Measurements from ENCODE around the gene PRCP.

The PRCP gene

DNA sequence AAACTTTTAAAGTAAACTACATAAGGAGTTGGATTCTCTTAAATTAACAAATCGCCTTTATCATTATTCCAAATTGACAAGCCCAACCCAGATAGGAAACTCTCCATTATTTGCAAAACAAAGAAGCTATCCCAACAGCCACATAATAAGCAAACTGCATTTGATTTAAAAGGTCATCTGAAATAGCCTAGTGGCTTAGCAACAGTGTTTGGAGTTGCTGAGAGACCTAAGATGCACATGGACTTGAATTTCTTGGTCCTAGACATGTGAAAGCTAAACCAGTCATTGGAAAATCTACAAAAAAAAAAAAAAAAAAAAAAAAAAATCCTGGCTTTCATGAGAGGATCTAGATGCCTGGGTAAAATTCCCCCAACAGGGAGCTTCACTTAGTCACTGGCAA, 69.5 kb downstream of the PRCP start:
- DNase-seq (ENCODE audit: low read depth in 2 of 2) = no peak

DNA sequence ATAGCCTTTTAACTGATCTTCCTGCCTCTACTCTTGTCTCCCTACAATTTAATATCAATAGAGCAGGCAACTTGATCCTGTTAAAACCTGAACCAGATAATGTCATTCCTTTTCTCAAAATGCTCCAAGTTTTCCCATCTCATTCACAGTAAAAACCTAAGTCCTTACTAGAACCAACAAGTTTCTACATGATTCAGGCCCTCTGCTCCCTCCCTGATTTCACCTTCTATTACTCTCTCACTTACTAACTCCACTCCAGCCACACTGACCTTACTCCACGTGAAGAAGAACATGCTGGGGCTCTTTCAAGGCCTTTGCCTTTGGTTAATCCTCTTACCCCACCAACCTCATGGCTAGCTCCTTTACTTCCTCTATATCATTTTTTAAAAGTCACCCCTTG, 71.1 kb downstream of the PRCP start:
- DNase-seq (ENCODE audit: low read depth in 2 of 2) = no peak

DNA sequence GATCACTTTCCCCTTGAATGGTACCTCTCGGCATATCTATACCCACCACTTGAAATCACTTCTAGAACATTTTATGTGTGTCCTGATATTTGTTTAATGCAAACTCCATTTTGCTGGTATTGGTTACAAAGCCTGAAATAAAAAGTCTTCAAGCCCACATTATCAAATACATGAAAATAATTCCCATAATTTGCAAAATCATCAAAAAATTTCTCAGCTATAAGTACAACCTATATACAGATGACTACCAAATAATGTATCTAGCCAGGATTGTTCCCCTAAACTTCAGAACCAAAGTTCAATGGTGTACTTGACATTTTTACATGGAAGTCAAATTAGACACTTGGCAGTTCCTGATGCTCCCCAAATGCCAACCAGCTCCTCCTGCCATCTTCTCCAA, 71.8 kb downstream of the PRCP start:
- no peak for DNase-seq (ENCODE audit: low read depth in 2 of 2)

DNA sequence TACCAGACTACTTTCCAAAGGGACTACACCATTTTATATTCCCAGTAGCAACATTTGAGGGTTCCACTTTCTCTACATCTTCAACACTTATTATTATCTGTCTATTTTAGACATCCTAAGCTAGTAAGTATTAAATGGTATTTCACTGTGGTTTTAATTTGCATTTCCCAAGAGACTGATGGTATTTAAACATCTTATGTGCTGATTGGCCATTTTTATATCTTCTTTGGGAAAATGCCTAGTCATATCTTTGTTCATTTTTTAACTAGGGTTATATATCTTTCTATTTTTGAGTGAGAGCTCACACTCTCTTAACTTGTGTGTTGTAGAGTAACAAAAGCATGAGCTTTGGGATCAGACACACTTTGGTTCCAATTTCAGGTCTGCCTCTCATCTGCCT, 73.7 kb downstream of the PRCP start:
- DNase-seq (ENCODE audit: low read depth in 2 of 2) = no peak

DNA sequence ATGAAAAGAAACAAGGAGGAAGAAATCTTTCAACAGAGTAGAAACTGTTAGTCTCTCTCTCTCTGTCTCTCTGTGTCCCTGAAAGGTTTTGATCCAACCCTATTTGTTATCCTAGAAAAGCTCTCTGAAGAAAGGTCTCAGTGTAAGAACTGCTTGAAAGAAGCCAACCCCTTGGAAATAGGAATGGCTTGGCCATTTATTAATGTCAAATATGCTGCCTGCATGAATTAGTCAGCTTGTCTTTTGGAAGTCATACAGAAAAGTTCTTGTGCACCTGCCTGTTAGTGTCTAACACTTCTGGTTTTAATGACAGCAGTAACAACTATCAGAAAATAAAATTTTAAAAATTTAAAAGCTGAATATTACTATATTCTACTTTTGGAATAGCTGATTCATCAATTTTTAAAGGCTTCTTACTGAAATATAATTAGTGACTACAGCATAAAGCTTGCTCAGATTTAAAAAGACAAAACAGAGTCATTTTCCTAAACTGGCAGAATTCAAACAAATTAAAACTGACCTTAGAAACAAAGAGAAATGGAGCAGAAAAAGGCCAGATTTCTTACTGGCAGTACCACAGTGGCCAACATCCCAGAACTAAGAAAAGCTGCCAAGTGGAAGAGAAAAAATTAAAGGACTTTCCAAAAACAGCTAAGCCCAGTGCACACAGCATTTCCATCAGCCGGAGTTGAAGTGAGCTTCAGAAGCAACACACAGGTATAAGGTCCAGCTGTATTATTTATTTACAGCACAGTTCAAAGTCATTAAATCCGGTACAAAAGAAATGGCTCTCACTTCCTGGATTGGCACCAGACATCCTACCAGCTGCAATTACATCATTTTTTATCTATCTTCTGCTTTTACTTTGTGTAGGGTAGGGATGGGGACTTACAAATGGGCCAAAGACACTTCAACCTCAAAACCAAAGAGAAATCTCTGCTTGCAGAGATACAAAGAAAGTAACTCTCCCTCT, 76.3 kb downstream of the PRCP start:
- no peak for DNase-seq (ENCODE audit: low read depth in 2 of 2)

DNA sequence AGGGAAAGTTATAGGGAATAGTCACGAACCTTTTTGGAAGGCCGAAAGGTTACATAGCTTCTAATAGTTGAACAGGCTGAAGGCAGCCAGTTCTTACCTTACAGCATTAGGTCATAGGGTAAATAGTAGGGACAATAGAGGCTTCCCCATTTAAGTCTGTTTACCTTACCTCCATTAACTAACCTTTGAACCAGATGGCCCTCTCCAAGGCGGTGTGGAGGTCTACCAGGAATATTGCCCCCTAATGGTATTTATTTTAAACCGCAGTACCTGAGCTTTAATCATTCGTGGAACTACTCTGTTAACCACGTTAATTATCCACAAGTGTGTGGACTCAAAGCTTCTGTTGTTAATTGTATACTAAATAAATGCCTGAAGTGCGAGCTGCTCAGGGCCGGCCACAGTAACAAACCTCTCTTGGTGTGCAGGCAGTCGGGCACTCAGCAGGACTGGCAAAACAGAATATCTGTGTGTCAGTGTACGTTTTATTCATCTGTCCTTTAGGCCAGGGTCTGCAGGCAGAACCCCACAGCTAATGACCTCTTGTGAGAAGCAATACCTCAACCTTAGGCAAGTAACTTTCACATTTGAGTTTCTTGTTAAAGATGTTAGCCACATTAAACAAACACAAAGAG, 81.7 kb downstream of the PRCP start:
- no peak for DNase-seq (ENCODE audit: low read depth in 2 of 2)

DNA sequence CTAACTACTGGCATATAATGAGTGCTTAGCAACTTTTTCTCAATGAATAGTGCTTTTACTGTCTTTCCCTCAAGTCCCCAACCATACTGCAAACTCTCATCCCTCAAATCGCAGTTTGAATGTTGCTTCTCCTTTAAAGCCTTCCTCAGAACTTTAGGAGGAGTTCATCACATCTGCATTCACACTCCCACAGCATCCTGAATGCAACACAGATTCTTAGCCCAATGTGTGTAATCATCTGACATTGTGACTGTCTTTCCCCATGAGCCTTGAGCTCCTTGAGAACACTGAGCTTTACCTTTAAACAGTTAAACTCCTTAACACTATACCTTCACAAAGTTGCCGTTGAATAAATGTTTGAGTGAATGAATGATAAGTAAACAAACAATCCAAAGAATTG, 84.8 kb downstream of the PRCP start:
- no peak for DNase-seq (ENCODE audit: low read depth in 2 of 2)

DNA sequence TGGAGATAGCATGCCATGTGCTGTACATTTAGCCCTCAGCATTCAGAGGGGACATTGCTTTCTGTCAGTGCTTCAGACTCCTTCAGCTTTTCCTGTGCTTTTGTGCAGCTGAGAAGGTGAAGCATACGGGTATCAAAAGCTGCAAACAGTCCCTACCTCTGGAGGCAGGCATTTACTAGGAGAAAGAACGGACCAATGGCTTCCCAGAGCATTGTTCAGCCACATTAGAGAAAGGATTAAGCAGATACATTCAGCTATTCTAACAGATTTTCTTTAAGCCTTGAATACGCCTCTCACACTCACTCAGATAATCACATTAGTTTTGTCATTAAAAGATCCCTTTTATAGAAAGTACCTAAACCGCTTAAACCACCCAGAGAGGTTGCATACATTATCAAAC, 85.9 kb downstream of the PRCP start:
- no peak for DNase-seq (ENCODE audit: low read depth in 2 of 2)

DNA sequence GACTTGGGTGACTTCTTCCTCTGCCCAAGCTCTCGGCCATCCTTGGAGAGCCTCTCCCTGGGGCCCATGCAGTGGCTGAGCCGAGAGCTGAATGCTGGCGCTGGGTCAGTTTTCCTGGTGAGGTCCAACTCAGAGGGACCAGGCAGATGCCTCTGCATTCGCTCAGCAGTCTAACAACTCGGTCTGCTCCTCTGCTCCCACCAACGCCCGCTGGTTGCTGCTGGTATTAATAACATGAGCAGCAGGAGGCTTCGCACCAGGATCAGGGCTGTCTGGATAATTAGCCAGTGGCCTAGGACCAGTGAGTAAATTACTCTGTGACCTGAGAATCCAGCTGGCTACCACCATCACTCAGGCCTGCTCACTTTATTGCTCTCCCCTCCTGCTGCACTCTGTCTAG, 88.9 kb downstream of the PRCP start:
- no peak for DNase-seq (ENCODE audit: low read depth in 2 of 2)

DNA sequence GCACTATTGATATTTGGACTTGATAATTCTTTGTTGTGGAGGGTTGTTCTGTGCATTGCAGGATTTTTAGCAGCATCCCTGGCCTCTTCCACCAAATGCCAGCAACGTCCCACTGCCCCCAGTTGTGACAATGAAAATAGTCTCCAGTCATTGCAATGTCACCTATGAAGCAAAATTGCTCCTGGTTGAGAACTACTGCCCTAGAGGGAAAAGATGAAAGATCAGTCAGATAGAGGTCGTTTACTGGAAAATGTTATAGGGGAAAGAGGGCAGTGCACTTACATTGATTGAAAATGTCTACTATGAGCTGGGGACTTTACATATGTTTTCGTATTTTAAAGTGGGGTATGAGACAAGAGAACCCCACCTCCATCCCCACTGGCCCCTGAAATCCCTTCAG, 89.5 kb downstream of the PRCP start:
- no peak for DNase-seq (ENCODE audit: low read depth in 2 of 2)

DNA sequence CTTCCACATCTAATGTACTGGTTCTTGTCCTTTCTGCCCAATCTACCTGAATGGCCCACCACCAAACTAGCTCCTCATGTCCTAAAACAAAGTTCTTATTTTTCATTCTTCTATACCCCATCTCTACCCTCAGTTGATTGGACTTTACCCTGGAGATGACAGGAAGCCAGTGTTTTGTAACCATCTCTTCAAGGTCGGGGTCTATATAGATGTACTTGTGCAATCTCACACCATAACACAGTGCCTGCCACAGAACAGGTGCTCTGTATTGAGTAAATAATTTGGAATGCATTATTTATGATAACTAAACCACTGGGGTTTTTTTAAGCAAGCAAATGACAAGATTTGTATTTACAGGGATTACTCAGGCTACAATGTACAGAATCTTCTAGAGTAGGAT, 89.9 kb downstream of the PRCP start:
- DNase-seq (ENCODE audit: low read depth in 2 of 2) = no peak

DNA sequence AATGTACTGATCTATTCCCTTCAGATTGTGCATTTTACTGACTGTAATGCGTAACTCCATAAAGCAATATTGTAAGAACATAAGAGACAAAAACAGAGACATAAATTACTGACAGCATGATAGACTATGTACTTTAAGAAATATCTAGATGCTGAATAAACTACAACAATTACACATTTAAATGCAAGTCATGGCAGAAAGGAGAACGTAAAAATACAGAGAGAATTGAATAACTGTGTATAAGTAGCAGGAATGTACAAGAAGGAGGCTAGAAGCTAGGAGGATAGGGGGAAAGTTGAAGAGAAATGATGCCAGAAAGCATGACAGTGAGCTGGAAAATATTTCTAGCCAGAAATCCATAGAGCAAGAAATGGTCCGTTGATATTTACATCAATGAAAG, 92.6 kb downstream of the PRCP start:
- no peak for DNase-seq (ENCODE audit: low read depth in 2 of 2)

DNA sequence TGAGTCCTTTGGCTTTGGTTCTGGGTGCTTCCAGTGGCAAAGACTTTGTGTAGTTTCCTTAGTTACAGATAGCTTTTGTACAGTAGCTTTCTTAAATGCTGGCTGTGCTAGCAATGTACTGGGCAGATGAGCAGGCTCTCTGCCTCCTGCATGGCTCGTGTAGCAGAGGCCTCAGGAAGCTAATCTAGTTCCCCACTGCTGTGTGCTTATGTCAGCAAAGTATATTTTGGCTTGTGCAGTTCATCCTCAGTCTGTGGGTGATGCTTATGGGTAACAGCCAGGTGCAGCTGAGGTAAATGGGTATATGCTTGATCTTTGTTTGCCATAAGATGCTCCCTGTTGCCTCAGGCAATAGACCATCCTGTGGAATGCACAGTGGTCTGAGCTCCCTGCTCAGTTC, 97.5 kb downstream of the PRCP start:
- no peak for DNase-seq (ENCODE audit: low read depth in 2 of 2)

DNA sequence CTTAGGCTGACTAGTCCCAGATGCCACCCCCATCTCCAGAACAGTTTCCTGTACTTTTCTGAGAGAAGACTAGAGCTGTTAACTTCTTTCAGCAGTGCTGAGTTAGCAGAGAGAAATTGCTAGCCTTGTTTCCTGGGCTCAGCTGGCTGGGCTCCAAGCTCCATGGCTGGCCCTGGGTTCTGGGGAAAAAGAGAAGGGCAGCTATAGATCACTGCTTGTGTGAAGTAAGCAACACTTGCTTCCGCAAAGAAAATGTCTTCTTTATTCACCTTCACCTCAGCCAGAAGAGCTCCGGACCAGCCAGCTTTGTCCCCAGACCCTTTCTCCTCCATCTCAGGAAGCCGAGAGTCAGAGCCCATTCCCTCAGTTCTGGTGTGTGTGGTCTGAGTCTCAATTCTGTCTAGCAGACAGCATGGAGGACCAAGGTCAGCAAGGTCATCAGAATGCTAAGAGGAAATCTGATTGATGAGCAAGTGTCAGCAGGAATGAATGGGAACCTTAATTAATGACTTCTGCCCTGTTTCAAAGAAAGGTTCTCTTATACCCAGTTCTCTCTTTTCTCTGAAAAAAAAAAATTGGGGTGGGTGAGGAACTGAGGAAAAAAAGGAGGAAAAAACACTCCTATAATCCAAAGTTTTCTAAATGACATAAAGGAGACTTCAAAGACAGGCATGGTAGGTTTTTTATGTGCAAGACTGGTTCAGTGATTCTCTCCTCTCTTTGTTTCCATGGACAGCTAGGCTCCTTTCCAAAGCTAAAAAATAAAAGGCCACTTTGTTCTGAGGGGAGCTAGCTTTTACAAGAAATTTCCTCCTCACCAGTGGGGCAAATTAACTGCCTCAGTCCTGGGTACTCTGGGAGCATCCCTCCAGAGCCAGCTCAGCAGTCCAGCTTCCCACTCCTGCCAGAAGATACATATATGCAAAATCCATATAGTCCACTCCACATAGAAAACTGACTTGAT, 103.0 kb downstream of the PRCP start:
- no peak for DNase-seq (ENCODE audit: low read depth in 2 of 2)

DNA sequence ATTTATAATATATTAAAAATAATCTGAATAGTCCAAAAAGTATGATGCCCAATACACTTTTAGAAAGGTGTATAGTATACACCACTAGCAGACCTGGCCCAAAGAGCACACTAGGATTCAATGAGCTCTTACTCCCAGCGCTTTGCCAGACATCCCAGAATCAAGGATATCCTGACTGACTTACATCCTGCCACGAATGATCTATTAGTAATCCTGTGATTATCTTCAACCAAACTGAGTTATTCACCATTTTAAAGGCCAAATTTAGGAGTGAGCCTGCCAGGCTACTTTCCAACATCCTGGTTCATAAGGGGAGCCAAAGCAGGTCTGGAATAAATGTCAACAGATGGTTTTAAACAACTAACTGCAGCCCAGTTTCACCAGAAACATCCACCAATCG, 105.7 kb downstream of the PRCP start:
- DNase-seq (ENCODE audit: low read depth in 2 of 2) = no peak

DNA sequence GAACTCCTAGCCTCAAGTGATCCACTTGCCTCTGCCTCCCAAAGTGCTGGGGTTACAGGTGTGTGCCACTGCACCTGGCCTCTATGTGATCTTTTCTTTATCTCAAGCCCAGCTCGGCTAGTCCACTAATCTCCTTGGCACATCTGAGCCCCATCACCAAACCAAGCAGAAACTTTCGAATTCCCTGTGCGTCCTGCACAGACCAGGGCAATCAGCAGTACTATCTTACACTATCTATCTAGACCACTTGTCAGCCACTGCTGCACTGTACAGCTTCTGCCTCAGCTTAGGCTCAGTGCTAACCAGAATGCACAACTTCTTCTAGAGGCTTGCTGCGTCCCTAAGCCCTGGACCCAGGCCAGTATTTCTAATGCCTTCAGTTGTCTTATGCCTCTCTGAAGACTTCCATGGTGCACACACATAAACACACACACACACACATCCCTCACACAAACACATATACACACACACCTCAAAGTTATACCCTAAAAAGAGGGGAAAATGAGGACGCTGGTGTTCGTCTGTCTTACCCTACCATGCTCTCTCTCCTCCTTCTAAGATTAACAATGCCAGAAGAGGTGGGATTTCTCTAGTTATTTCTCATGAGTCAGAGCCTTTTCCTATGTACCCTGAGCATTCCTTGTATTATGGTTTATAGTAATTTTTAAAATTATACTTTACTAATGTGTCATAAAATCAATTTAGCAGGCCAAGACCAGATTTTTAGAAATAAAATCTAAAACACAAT, 107.2 kb downstream of the PRCP start:
- no peak for DNase-seq (ENCODE audit: low read depth in 2 of 2)

DNA sequence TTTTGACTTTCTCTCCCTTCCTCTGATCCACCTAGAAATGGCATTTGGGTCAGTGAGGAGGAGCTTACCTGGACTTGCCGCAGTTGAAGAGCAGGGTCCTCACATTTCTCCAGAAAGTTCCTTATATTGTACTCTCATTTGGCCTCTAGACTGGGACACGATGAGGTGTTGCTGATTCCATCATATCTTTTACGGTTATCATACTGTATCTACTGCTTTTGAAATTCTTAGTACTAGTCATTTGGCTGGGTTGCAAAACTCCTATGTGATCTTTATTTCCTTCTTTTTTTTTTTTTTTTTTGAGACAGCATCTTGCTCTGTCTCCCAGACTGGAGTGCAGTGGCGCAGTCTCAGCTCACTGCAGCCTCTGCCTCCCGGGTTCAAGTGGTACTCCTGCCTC, 107.9 kb downstream of the PRCP start:
- no peak for DNase-seq (ENCODE audit: low read depth in 2 of 2)

DNA sequence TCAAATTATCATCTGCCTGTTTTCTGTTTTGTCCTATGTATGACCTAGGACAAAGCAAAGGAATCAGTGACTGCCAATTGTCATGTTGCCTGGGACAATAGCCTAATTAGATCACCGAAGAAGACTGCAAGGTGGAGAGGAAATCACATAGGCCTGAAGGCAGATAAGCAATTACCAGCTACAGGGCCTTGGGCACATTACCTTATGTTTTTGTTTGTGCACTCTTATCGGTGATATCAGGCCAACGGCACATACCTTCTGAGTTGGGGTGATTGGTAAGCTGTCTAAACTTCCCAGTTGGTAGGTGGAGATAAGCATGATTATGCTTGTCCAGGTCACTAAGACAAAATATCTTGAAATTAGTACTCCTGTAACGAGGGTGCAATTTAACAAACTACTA, 108.5 kb downstream of the PRCP start:
- no peak for DNase-seq (ENCODE audit: low read depth in 2 of 2)

DNA sequence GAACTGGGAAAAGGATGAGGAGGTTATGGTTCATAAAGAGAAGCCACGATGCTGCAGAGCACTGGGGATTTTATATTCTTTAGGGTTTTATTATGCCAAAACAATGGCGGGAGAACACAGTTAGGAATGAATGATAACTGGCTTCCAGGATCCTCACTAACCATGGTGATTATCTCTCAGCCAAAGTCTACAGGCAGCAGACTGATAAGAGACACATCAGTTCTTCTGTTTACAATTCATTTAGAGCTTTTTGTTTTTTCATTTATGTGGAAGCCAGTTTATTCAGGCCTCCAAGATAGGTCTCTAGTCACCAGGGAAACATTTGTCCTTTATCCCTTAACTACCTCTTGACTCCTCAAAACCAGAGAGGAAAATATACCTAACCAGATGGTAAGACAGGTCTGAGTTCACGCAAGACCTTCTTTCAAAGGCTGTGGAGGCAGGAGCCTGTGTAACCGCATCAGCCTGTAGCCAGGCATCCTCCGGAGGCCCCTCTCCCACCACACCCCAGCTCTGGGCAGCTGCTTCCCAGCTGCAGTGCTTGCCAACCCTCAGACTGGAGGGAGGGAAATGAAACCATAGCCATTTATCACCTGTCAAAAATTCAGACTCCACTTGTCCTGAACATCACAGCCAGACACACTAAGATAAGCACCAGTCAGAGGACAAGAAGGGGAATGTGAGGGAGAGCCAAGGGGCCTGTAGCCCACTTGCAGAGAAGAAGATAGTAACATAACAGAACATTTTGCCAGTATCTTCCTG, 109.3 kb downstream of the PRCP start:
- DNase-seq (ENCODE audit: low read depth in 2 of 2) = no peak

DNA sequence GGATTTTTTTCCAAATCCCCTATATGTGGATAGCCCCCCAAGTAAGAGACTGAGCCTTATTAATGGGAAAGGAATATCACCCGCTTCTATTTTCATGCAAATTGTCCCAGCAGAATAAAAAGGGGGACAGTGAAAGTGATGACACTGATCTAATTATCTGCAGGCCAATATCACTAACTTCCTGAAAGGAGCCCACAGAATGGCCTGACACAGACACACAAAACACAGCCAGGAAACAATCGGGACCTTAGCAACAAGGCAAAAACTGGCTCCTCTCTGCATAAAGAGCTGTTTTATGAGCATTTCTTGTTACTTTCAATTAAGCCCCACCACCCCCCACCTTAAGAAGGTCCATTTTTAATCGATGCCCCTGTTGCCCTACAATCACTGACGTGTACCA, 112.2 kb downstream of the PRCP start:
- DNase-seq (ENCODE audit: low read depth in 2 of 2) = no peak

DNA sequence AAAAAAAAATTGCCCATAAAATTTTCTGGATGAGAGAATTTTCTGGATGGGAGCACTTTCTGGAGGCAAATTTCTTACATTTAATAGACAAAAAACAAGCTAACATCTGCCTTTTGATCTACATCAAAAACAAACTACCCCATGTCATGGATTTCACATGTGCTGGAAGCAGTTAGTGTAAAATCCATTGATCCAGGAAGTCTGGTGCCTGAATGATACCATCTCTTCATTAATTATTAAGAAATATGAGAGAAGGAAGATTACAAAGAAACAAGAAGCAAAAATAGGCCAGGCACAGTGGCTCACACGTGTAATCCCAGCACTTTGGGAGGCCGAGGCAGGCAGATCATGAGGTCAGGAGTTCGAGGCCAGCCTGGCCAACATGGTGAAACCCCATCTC, 113.4 kb downstream of the PRCP start:
- DNase-seq (ENCODE audit: low read depth in 2 of 2) = no peak
